MM.1S (cell line): ENCODE data around the gene FUT4.

ENCODE experiments used
- EZH2 ChIP-seq: fragments of 300-600 bp; sonication (generic); optimal IDR thresholded peaks from 2 replicates; pipeline ENCODE3; 2017; ENCODE audit warnings: low read depth, mild to moderate bottlenecking, antibody characterized with exemption, low read length, mixed read lengths
- EZH2phosphoT487 ChIP-seq: fragments of 300-600 bp; sonication (generic); IDR thresholded peaks from 2 replicates; pipeline ENCODE4 v1.6.1; 2018; ENCODE audit warnings: antibody characterized with exemption, low read length
- TF ChIP-seq, protein P1 (sequence below): fragments of 300-600 bp; sonication (generic); IDR thresholded peaks from 2 replicates; pipeline ENCODE4 v1.5.1; 2016; ENCODE audit warnings: antibody characterized with exemption, low read length, mixed read lengths

- TF ChIP-seq, protein P1, sequence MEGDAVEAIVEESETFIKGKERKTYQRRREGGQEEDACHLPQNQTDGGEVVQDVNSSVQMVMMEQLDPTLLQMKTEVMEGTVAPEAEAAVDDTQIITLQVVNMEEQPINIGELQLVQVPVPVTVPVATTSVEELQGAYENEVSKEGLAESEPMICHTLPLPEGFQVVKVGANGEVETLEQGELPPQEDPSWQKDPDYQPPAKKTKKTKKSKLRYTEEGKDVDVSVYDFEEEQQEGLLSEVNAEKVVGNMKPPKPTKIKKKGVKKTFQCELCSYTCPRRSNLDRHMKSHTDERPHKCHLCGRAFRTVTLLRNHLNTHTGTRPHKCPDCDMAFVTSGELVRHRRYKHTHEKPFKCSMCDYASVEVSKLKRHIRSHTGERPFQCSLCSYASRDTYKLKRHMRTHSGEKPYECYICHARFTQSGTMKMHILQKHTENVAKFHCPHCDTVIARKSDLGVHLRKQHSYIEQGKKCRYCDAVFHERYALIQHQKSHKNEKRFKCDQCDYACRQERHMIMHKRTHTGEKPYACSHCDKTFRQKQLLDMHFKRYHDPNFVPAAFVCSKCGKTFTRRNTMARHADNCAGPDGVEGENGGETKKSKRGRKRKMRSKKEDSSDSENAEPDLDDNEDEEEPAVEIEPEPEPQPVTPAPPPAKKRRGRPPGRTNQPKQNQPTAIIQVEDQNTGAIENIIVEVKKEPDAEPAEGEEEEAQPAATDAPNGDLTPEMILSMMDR, result no peak
- TF ChIP-seq EZH2, result no peak
- TF ChIP-seq EZH2phosphoT487, result no peak
Observed at GRCh38 chr11:94559361-94559760, 15.6 kb downstream of the FUT4 start.
